A204.1 (cell line): ENCODE measurements around the gene KIAA1191.

Source experiments
- FAIRE-seq: peaks from 2 replicates; lab custom pipeline; 2012; peaks lifted over from hg19 to GRCh38; lab: Jason Lieb, UNC

KIAA1191 gene

DNA sequence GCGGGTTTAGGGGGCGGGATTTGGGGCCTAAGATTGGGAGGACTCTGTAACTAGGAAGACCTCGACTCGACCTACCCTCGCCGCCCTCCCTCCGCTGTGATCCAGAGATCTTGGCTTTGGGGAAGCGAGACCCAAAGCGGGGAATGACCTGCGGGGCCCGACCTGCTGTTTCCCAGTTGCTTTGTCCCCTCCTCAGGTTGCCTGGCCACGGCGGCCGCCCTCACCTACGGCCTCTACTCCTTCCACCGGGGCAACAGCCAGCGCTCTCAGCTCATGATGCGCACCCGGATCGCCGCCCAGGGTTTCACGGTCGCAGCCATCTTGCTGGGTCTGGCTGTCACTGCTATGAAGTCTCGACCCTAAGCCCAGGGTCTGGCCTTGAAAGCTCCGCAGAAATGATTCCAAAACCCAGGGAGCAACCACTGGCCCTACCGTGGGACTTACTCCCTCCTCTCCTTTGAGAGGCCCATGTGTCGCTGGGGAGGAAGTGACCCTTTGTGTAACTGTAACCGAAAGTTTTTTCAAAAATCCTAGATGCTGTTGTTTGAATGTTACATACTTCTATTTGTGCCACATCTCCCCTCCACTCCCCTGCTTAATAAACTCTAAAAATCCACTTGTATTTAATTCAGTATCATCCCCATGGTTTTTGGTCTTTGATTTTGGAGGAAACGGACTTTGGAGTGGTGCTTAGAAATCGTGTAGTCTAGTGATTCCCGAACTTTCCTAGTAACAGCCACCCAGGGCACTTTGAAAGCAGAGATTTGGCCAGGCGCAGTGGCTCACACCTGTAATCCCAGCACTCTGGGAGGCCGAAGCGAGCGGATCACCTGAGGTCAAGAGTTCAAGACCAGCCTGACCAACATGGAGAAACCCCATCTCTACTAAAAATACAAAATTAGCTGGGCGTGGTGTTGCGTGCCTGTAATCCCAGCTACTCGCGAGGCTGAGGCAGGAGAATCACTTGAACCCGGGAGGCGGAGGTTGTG lies 27.9 kb upstream of the KIAA1191 start:
- FAIRE-seq = no peak

GRCh38 chr5:176388444-176389134 lies 27.0 kb upstream of the KIAA1191 start, which contains the start of the genes HIGD2A and NOP16:
TSS of gene HIGD2A (plus strand) at chr5:176388751. CDS start at chr5:176388820, 69 bp downstream.
TSS of gene NOP16 (minus strand) at chr5:176388598. CDS start at chr5:176388539, 59 bp downstream.
- peak; percentile 93 for FAIRE-seq

- FAIRE-seq = no peak
Observed at GRCh38 chr5:176388003-176388443, 26.5 kb upstream of the KIAA1191 start.

DNA sequence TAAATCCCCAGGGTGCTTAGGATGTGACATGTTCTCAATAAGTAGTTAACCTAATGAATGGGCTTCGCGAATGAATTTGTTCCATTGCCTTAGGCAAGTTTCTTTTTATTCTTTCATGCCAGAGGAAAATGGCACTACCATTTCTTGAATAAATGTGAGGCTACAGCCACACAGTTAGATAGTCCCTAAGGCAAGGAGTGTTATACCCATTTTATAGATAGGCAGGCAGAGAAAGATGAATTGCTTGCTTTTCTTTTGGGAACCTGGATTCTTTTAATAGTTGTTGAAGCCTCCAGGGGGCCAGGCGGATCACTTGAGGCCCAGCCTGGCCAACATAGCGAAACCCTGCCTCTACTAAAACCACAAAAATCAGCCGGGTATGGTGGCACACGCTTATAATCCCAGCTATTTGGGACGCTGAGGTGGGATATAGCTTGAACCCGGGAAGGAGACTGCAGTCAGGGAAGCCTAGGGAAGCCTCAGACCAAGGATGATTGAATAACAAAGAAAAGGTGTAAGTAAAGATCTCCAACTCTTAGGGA lies 25.9 kb upstream of the KIAA1191 start:
- FAIRE-seq = no peak

DNA sequence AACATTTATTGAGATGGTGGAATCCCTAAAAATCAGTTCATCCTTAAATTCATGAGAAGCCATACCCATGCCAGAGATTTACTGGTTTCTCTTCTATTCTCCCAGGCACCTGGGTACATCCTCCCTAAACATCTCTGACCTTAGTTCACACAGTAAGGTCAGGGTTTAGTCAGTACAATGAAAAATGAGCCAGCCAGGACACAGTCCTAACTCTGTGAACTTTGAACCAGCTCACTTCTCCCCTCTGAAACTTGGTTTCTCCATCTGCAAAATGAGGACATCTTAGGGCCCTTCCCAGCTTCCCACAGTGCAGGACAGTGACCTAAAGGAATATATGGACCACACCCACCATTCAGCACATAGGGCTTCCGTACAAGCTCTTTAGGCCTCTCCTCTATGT lies 24.9 kb upstream of the KIAA1191 start:
- no peak for FAIRE-seq

DNA sequence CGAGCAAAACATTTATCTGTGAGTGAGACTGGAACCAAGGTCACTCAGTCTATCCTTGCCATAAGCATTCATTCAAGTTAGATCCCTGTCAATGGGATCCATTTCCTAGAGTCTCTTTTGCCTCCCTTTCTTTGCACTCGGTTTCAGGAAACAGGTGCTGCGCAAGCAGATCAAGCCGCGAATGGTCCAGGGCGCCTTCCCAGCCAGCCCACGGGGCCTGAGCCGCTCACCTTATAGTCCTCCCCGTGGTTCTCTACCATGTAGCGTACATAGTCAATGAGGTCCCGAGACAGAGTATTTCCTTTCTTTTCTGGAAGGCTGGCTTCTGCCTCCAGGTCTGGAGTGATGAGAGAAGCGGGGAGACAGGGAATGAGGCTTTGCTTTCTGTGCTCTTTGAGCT lies 23.4 kb upstream of the KIAA1191 start:
- FAIRE-seq = no peak

DNA sequence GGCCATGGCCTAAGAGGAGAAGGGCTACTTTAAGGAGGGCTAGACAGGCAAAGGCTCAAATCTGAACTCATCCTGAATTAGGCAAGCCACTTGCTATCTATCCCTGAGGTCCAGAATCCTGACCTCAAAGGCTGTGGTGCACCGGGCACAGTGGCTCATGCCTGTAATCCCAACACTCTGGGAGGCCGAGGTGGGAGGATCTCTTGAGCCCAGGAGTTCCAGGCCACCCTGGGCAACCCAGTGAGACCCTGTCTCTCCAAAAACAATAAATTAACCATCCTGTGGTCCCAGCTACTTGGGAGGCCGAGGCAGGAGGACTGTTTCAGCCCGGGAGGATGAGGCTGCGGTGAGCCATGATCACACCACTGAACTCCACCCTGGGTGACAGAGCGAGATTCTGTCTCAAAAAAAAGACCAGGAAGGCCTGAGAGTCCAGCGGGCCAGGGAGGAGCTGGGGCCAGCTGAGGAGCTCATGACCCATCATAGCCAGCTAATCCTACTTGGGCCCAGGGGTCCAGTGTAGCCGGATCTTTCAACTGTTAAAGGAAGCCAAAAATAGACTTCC lies 22.9 kb upstream of the KIAA1191 start:
- no peak for FAIRE-seq

DNA sequence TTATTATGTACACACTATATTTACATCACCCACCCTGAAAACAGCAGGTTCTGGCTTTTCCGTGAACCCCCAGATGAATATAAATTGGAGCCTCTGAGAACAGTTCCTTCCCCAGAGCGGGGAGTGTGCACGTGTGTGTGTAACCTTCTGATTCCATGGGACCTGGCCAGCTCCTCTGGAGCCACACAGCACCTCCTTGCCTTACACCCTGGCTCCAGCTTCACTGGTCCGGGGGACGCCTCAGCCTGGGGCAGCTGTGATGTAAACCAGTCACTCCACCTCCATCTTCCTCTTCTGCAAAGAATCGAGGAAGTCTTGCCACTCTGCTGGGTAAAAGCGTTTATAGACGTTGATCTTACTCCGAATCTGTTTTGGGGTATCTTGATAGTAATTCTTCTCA lies 22.4 kb upstream of the KIAA1191 start:
- no peak for FAIRE-seq

DNA sequence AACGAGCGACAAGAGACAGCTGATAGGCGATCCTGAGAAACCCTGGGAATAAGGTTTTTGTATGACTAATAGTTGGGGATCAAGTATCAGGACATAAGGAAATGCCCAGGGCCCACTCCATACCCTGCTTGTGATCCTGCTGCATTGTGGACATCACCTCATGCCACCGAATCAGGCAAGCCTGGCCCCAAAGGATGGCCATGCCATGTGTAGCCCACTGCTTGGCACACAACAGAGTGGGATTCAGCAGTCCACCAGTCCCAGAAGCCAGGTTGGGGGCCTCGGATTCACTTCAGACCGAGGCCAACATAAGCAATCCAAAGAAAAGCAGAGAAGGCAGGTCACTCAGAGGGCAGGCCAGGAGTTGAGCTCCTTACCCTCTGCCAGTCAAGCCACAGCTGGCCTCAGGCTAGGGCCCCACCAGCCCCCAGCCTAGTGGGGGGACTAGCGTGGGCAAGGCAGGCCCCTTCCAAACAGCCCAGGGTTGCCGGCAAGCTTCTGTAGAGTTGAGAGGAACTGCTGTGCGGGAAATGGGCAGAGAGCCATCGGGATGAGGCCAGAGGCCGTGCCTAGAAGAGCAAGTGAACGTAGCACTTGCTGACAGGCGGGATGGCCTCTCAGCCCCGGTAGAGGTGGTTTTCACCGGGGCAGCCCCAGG lies 21.8 kb upstream of the KIAA1191 start:
- no peak for FAIRE-seq

GRCh38 chr5:176382721-176383120 lies 21.2 kb upstream of the KIAA1191 start:
- no peak for FAIRE-seq

DNA sequence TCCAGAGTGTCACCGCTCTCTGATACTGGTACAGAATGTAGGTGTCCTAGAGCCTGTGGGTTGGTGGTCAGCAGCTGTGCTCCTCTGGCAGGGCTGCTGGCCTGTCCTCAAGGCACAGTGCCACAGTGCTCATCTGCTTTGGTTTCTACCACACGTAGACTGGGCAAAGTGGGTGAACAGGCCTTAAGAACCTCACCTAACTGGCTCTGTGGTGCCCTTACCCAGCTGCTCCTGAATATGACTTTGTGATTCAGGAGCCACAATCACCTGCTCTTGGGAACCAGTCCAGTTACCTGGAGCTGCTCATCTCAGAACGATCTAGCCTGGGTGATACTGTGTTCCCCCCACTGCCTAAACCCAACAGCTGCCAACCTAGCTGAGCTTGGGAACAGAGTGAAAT lies 20.4 kb upstream of the KIAA1191 start:
- no peak for FAIRE-seq

DNA sequence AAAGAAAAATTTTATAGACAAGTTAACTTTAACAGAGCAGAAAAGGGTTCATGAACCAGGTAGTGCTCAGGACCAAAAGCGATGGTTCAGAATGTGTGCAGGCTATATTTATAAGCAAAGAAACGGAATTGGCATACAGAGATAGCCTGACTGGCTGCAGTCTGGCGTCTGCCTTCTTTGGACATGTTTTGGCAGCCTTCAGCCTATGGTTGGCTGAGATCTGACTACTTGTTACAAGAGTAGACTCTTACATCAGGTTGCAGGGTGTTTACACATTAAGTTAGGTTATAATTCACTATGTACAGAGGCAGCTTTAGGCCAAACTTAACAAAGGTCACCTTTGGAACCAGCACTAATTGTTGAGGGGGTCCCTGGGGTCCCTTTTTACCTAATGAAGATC lies 19.9 kb upstream of the KIAA1191 start:
- FAIRE-seq = no peak

DNA sequence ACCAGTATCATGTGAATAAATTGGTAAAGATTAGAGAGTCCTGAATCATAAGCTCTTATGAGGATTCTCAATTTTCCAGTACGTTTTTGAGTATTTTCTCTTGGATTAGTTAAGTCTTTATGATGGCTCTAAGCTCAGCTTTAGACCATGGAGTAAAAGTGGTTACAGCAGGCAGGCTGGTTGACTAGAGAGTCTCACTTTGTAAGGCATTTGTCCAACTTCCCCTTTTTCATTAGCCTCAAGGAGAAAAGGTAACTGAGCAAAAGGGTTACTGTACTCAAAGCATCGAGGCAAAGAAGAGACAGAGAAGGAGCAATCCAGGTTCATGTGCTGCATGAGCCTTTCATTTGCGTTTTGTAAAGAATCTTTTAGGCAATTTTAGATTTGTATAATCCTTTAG lies 18.3 kb upstream of the KIAA1191 start:
- no peak for FAIRE-seq

GRCh38 chr5:176373100-176373818 lies 11.7 kb upstream of the KIAA1191 start:
- no peak for FAIRE-seq

- no peak for FAIRE-seq
Observed at GRCh38 chr5:176371621-176372539, 10.3 kb upstream of the KIAA1191 start.

DNA sequence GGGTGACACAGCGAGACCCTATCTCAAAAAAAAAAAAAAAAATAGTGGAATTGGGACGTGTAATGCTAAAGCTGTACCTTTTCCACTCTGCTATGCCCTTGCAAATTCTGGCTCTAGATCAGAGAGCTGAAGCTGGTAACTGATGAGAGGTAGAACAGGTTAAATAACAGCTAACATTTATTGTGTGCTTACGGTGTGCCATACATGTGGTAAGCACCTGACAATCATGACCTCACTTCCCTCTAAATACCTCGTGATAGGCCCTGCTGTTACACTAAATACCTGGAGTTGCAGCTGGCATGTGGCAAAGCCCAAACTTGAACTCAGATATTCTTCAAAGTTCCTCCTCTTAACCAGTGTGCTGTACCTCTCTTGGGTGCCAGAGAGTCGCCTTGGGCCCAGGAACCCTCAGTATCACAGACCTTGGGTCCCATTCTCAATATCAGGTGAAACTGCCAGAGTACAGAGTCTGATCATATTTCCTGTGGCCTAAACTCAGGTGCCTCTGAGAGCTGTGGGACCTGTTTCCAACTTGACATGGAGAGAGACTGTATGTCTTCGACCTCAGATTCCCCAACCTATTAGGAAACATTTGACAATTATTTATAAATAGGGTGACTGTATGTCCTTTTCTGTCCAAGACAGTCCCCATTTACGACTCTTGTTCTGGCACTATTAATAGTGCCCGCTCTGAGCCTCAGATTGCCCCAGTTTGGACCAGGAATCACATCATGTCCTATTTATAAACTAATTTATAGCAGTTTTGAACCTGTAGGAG lies 8.6 kb upstream of the KIAA1191 start:
- FAIRE-seq = no peak

GRCh38 chr5:176368726-176369125 lies 7.2 kb upstream of the KIAA1191 start:
- no peak for FAIRE-seq

DNA sequence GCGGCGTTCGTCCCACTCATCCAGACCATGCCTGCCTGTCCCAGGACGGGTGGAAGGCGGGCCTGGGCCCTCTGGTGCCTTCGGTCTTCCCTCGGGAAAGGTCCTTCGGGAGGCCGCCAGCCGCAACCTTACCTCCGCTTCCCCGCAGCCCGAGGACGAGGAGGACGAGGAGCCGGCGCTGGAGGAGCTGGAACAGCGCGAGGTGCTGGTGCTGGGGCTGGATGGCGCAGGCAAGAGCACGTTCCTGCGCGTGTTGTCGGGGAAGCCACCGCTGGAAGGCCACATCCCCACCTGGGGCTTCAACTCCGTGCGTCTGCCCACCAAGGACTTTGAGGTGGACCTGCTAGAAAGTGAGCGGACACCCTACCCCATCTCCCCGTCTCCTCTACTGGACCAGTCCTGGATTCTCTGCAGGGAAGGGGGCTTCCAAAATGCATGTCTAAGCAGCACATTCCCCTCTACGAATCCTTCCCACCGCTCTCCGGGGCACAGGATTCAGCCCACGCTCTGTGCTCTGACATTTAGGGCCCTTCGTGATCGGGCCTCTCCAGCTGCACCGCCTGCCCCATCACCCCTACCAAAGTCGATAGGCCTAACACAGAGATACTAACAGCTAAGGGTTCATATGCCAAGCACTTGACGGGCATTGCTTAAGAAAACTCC lies 4.8 kb upstream of the KIAA1191 start:
- FAIRE-seq = no peak
